ENCODE results near the gene ATF1. TPM values are rescaled to one million over a fixed set of nuclear protein-coding genes. Genes with fewer than 3 reads are reported as not detected.
A peak's percentile ranks its signal among the peaks of the same experiment; 100 is the strongest.

Gene ATF1
- polyA plus RNA-seq, 1 of the 3 experiments (the other 2 are of a cell fraction) = 34.2 TPM

- no peak overlapping the region for H3K4me2 ChIP-seq
- no peak for DNase-seq
- CTCF ChIA-PET = no interaction called here
- POLR2A ChIA-PET = no interaction called here
- WGBS (ENCODE audit: low lambda C conversion rate) = 82% methylated on average over 4 of the region's 4 CpGs
- H3K9me2 ChIP-seq = no peaks in the 10 kb centered on the region
- no peak overlapping the region for H2AFZ ChIP-seq (ENCODE audit: low read depth)
- no peaks in the 10 kb centered on the region for H3F3A ChIP-seq (replicated peaks; ENCODE audit: insufficient read depth)
- TF ChIP-seq NFIC (IDR thresholded peaks at IDR 0.05; ENCODE audit: borderline replicate concordance) (no peak), MEF2A (IDR thresholded peaks at IDR 0.05; ENCODE audit: borderline replicate concordance, low read depth) (no peak), RXRA (IDR thresholded peaks at IDR 0.05; ENCODE audit: borderline replicate concordance, low read depth) (no peak), USF2 (IDR thresholded peaks at IDR 0.05; ENCODE audit: borderline replicate concordance, low read depth, low read length) (no peak), SMC3 (IDR thresholded peaks at IDR 0.05; ENCODE audit: low read depth, low read length) (no peak), ELF1 (IDR thresholded peaks at IDR 0.05) (no peak), REST (IDR thresholded peaks at IDR 0.05; ENCODE audit: low read depth, low read length) (no peak), FOSL2 (IDR thresholded peaks at IDR 0.05; ENCODE audit: borderline replicate concordance, low read depth) (no peak)
- H3K79me2 ChIP-seq (ENCODE audit: insufficient read depth) = no peaks in the 10 kb centered on the region
- no peak overlapping the region for H3K9ac ChIP-seq
- H3K36me3 ChIP-seq (replicated peaks in 1 of 2; ENCODE audit: control insufficient read depth in 1 of 2, insufficient read depth in 2 of 2, low read length in 1 of 2) = no peaks in the 10 kb centered on the region
- no peaks in the 10 kb centered on the region for H4K20me1 ChIP-seq (ENCODE audit: insufficient read depth)
- H3K27me3 ChIP-seq (ENCODE audit: insufficient read depth) = no peaks in the 10 kb centered on the region
- no peak overlapping the region for H3K4me3 ChIP-seq (ENCODE audit: low read depth in 2 of 2, low read length in 1 of 2)
- no peaks in the 10 kb centered on the region for H3K4me1 ChIP-seq (ENCODE audit: control insufficient read depth in 1 of 2, insufficient read depth in 2 of 2, low read depth in 1 of 2, low read length in 1 of 2)
- no peak overlapping the region for H3K27ac ChIP-seq (ENCODE audit: low read depth in 2 of 2, low read length in 1 of 2)
- no peaks in the 10 kb centered on the region for H3K9me3 ChIP-seq
Measured at GRCh38 chr12:50859621-50860310, 95.9 kb downstream of the ATF1 start.

- Histone ChIP-seq H3K36me3 (replicated peaks in 1 of 2; ENCODE audit: control insufficient read depth in 1 of 2, insufficient read depth in 2 of 2, low read length in 1 of 2) (no peaks in the 10 kb centered on the region), H3K79me2 (ENCODE audit: insufficient read depth) (no peaks in the 10 kb centered on the region), H4K20me1 (ENCODE audit: insufficient read depth) (no peaks in the 10 kb centered on the region), H3K27ac (ENCODE audit: low read depth in 2 of 2, low read length in 1 of 2) (no peak overlapping the region), H3K9me3 (no peaks in the 10 kb centered on the region), H3K9me2 (no peaks in the 10 kb centered on the region), H3K9ac (no peak overlapping the region), H3K4me2 (no peak overlapping the region), H3K27me3 (ENCODE audit: insufficient read depth) (no peaks in the 10 kb centered on the region), H3F3A (replicated peaks; ENCODE audit: insufficient read depth) (no peaks in the 10 kb centered on the region), H3K4me3 (ENCODE audit: low read depth in 2 of 2, low read length in 1 of 2) (no peak overlapping the region), H3K4me1 (ENCODE audit: control insufficient read depth in 1 of 2, insufficient read depth in 2 of 2, low read depth in 1 of 2, low read length in 1 of 2) (no peaks in the 10 kb centered on the region), H2AFZ (ENCODE audit: low read depth) (0 out of 2 replicates have a peak overlapping the region, but pooled peaks have one; percentile 21)
- DNase-seq = no peak
- ChIA-PET POLR2A (no interaction called here), CTCF (interaction anchor here (0.6 kb wide), 1 partner anchor 49 kb away, joined by 3 read pairs; no protein-coding TSS in a partner anchor)
- 76% methylated on average over 6 of the region's 6 CpGs for WGBS (ENCODE audit: low lambda C conversion rate)
- TF ChIP-seq EP300 (IDR thresholded peaks at IDR 0.05; ENCODE audit: borderline replicate concordance in 1 of 2, low read depth in 1 of 2, low read length in 1 of 2) (no peak), FOXM1 (IDR thresholded peaks at IDR 0.05; ENCODE audit: low read depth) (no peak), FOXJ3 (CRISPR knock-in tag; IDR thresholded peaks at IDR 0.05) (no peak), MXI1 (IDR thresholded peaks at IDR 0.05; ENCODE audit: low read depth, low read length) (no peak), RFX5 (IDR thresholded peaks at IDR 0.05; ENCODE audit: low read length) (no peak), USF2 (IDR thresholded peaks at IDR 0.05; ENCODE audit: borderline replicate concordance, low read depth, low read length) (no peak), USF1 (IDR thresholded peaks at IDR 0.05; ENCODE audit: borderline replicate concordance, low read depth) (no peak), ELF1 (IDR thresholded peaks at IDR 0.05) (no peak), MEF2A (IDR thresholded peaks at IDR 0.05; ENCODE audit: borderline replicate concordance, low read depth) (no peak), TCF12 (IDR thresholded peaks at IDR 0.05) (no peak), FOSL2 (IDR thresholded peaks at IDR 0.05; ENCODE audit: borderline replicate concordance, low read depth) (peak; percentile 47), NRF1 (IDR thresholded peaks at IDR 0.05; ENCODE audit: low read depth, low read length) (no peak), GATA2 (CRISPR knock-in tag; IDR thresholded peaks at IDR 0.05) (no peak), TEAD4 (IDR thresholded peaks at IDR 0.05; ENCODE audit: borderline replicate concordance, insufficient read depth) (no peak), CTCF (IDR thresholded peaks at IDR 0.05) (no peak)
Measured at GRCh38 chr12:50862316-50862715, 98.4 kb downstream of the ATF1 start.
